ENCODE measurements around the gene BIRC5. TPM values are rescaled to one million over a fixed set of nuclear protein-coding genes. Genes with fewer than 3 reads are reported as not detected.

Gene BIRC5
- total RNA-seq, result 1 to 10 TPM; 2.4 to 6.5 (median 5.7) TPM

DNA sequence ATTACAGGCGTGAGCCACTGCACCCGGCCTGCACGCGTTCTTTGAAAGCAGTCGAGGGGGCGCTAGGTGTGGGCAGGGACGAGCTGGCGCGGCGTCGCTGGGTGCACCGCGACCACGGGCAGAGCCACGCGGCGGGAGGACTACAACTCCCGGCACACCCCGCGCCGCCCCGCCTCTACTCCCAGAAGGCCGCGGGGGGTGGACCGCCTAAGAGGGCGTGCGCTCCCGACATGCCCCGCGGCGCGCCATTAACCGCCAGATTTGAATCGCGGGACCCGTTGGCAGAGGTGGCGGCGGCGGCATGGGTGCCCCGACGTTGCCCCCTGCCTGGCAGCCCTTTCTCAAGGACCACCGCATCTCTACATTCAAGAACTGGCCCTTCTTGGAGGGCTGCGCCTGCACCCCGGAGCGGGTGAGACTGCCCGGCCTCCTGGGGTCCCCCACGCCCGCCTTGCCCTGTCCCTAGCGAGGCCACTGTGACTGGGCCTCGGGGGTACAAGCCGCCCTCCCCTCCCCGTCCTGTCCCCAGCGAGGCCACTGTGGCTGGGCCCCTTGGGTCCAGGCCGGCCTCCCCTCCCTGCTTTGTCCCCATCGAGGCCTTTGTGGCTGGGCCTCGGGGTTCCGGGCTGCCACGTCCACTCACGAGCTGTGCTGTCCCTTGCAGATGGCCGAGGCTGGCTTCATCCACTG, at the start of gene BIRC5:
BIRC5 (plus strand) TSS at position 238 of the 690 bp plus-strand sequence; CDS start at position 302, 64 bp downstream.
- Histone ChIP-seq H3K36me3 (no peaks in the 10 kb centered on the region), H3K9me3 (no peaks in the 10 kb centered on the region), H3K27me3 (no peaks in the 10 kb centered on the region), H3K4me3 (peak within 1 kb of the TSS; percentile 38 to 78 (median 56)), H3K27ac (peak within 1 kb of the TSS in 2 of 4 donors; percentile 1 to 49), H3K4me1 (peaks cover 0 to 12% (median 6%) of the 10 kb centered on the region in 4 donors)
- DNase-seq, result peak; percentile 90 to 95 (median 90)
- TF ChIP-seq, protein P1, sequence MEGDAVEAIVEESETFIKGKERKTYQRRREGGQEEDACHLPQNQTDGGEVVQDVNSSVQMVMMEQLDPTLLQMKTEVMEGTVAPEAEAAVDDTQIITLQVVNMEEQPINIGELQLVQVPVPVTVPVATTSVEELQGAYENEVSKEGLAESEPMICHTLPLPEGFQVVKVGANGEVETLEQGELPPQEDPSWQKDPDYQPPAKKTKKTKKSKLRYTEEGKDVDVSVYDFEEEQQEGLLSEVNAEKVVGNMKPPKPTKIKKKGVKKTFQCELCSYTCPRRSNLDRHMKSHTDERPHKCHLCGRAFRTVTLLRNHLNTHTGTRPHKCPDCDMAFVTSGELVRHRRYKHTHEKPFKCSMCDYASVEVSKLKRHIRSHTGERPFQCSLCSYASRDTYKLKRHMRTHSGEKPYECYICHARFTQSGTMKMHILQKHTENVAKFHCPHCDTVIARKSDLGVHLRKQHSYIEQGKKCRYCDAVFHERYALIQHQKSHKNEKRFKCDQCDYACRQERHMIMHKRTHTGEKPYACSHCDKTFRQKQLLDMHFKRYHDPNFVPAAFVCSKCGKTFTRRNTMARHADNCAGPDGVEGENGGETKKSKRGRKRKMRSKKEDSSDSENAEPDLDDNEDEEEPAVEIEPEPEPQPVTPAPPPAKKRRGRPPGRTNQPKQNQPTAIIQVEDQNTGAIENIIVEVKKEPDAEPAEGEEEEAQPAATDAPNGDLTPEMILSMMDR (IDR thresholded peaks at IDR 0.05), result no peak
- TF ChIP-seq POLR2A (IDR thresholded peaks at IDR 0.05), result no peak

GRCh38 chr17:78164748-78165607, 49.1 kb upstream of the BIRC5 start:
- Histone ChIP-seq H3K27ac (no peak overlapping the region), H3K36me3 (no peaks in the 10 kb centered on the region), H3K4me3 (no peak overlapping the region), H3K27me3 (no peaks in the 10 kb centered on the region), H3K4me1 (peaks cover 0 to 14% (median 8%) of the 10 kb centered on the region in 4 donors), H3K9me3 (no peaks in the 10 kb centered on the region)
- DNase-seq, result no peak
- TF ChIP-seq, protein P1 (IDR thresholded peaks at IDR 0.05), result no peak
- TF ChIP-seq POLR2A (IDR thresholded peaks at IDR 0.05), result no peak

DNA sequence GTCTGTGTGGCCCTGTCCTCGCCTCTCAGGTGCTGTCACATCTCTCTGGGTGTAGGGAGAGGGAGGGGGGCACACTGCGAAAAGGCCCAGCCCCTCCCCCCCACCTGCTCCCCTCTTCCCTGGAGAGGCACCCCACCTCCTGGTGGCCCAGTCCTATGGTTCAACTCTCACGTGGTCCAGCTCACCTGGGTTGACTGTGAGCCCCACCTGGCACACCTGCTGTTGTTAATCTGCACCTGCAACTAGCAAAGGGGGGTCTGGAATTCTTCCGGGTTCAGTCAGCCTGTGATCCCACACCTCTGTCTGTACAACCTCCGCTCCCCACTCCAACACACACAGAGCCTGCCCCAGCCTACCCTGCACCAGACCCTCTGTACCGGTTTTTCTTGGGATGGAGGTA, 47.6 kb upstream of the BIRC5 start:
- no peaks in the 10 kb centered on the region for H3K27me3 ChIP-seq
- no peak overlapping the region for H3K4me3 ChIP-seq
- no peak for TF ChIP-seq POLR2A (IDR thresholded peaks at IDR 0.05)
- TF ChIP-seq, protein P1 (IDR thresholded peaks at IDR 0.05), result no peak
- H3K9me3 ChIP-seq, result no peaks in the 10 kb centered on the region
- peaks cover 0 to 27% (median 13%) of the 10 kb centered on the region in 4 donors for H3K4me1 ChIP-seq
- H3K36me3 ChIP-seq, result peaks cover 0 to 8% (median 0%) of the 10 kb centered on the region in 3 donors
- no peak overlapping the region for H3K27ac ChIP-seq
- DNase-seq, result no peak

DNA sequence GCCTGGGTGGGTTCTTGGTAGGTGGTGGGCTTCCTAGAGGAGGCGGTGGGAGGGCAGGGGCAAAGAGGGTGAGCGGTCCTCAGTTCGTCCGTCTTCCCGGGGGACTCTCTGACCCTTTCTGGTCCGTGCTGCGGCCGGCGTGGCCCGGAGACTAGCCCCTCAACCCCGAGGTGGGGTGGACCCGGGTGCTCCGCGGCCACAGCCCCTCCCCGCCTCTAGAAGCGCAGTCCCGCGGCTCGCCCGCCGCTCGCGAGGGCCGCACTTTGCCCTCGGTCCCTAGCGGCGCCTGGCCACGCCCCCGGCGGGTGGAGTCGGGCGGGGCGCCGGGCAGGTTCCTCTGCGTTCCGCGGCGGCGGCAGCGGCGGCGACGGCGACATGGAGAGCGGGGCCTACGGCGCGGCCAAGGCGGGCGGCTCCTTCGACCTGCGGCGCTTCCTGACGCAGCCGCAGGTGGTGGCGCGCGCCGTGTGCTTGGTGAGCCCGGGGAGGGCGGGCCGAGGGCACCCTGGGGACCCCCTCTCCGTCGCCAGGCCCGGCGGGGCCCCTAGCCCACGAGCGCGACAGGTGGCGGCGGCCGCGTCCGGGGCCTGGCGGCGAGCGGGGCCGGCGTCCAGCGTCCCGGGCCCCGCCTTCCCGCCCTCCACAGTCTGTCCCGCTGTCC, 45.7 kb upstream of the BIRC5 start, which contains the start of gene SYNGR2:
SYNGR2 (plus strand) TSS at position 340 of the 661 bp plus-strand sequence; CDS start at position 376, 36 bp downstream.
- TF ChIP-seq, protein P1 (IDR thresholded peaks at IDR 0.05), result peak in 2 of 6 experiments; percentile 14 to 20
- TF ChIP-seq POLR2A (IDR thresholded peaks at IDR 0.05), result peak; percentile 80 to 94
- H3K27ac ChIP-seq, result peak within 1 kb of the TSS; percentile 91 to 97 (median 95)
- H3K4me1 ChIP-seq, result peaks cover 0 to 47% (median 32%) of the 10 kb centered on the region in 4 donors
- H3K4me3 ChIP-seq, result peak within 1 kb of the TSS; percentile 88 to 98 (median 92)
- no peaks in the 10 kb centered on the region for H3K9me3 ChIP-seq
- peak; percentile 88 to 94 (median 93) for DNase-seq
- H3K27me3 ChIP-seq, result no peaks in the 10 kb centered on the region
- H3K36me3 ChIP-seq, result peaks cover 0 to 16% (median 0%) of the 10 kb centered on the region in 3 donors
